Activated naive CD8-positive, alpha-beta T cell treated with anti-CD3 and anti-CD28 coated beads, Interleukin-2, amount 10 ng/mL, durations not matched to agents 7 days and 5 days (primary cell): ENCODE measurements around the gene OGT. TPM values are rescaled to one million over a fixed set of nuclear protein-coding genes. Genes with fewer than 3 reads are reported as not detected.
"Not testable (repeated sequence)": the region's sequence is repeated elsewhere in the genome, so short reads cannot be mapped to it uniquely, and the experiment has no call there.

ENCODE experiments used
- ATAC-seq: fragments of 150-1000 bp; cut with Tn5 transposase; one replicate; pipeline ENCODE4 v1.10.0; 2021; ENCODE audit warnings: low read depth, moderate library complexity
- POLR2A ChIA-PET: fragments of 350-600 bp; sonication (Branson Sonifier 250); formaldehyde crosslinking; loops from one replicate; lab custom pipeline; 2021; ENCODE audit warnings: antibody characterized with exemption; lab: Charles Lee
- DNase-seq: peaks from one replicate; pipeline ENCODE4 v3.0.0; 2021
- H3K27ac Mint-ChIP-seq: one replicate; pipeline ENCODE4 v1.8.0; 2022; ENCODE audit warnings: mild to moderate bottlenecking, mixed read lengths
- H3K27me3 Mint-ChIP-seq: one replicate; pipeline ENCODE4 v1.8.0; 2022; ENCODE audit warnings: mild to moderate bottlenecking, moderate library complexity, mixed read lengths
- H3K36me3 Mint-ChIP-seq: one replicate; pipeline ENCODE4 v1.8.0; 2021; ENCODE audit warnings: mild to moderate bottlenecking, mixed read lengths
- H3K4me1 Mint-ChIP-seq: one replicate; pipeline ENCODE4 v1.8.0; 2021; ENCODE audit warnings: mixed read lengths
- H3K4me3 Mint-ChIP-seq: one replicate; pipeline ENCODE4 v1.8.0; 2022; ENCODE audit warnings: mild to moderate bottlenecking, moderate library complexity, mixed read lengths
- H3K9me3 Mint-ChIP-seq: one replicate; pipeline ENCODE4 v1.8.0; 2021; ENCODE audit warnings: mixed read lengths
- total RNA-seq, 2 experiments: library from RNA; stranded (reverse); gene quantifications; one replicate each; pipeline ENCODE4 v1.2.3, GENCODE V29; 2021

Gene OGT
- total RNA-seq = 100 to 1,000 TPM; 487 to 498 TPM

- ATAC-seq = peak; percentile 79
These were observed at the start of gene OGT for GRCh38 chrX:71532753-71533425. Gene OGT (plus strand): TSS chrX:71533104. CDS start chrX:71533300, 196 bp downstream.

GRCh38 chrX:71487814-71488213 is 45.1 kb upstream of the OGT start:
- DNase-seq (no peak), ATAC-seq (no peak)
- POLR2A ChIA-PET = no interaction called here
- no peak overlapping the region for H3K27ac Mint-ChIP-seq
- H3K4me1 Mint-ChIP-seq = peaks cover 6% of the 10 kb centered on the region
- no peaks in the 10 kb centered on the region for H3K9me3 Mint-ChIP-seq
- H3K27me3 Mint-ChIP-seq = no peaks in the 10 kb centered on the region
- no peak overlapping the region for H3K4me3 Mint-ChIP-seq
- H3K36me3 Mint-ChIP-seq = peaks cover 10% of the 10 kb centered on the region

More at GRCh38 chrX:71532753-71533425, at the start of gene OGT:
- Mint-ChIP-seq H3K9me3 (no peaks in the 10 kb centered on the region), H3K27me3 (no peaks in the 10 kb centered on the region), H3K4me1 (peaks cover 18% of the 10 kb centered on the region), H3K4me3 (peak within 1 kb of the TSS; percentile 89), H3K36me3 (peaks cover 20% of the 10 kb centered on the region), H3K27ac (peak within 1 kb of the TSS; percentile 93)
- peak; percentile 83 for DNase-seq
- POLR2A ChIA-PET = interaction anchor here (0.7 to 5.2 kb wide), 16 partner anchors 11 to 335 kb away, joined by 3 to 45 read pairs (median 6); partner anchors contain the start of genes CXCR3, NONO, TAF1 and ZMYM3

GRCh38 chrX:71489540-71489939 is 43.4 kb upstream of the OGT start:
- Mint-ChIP-seq H3K9me3 (no peaks in the 10 kb centered on the region), H3K27ac (no peak overlapping the region), H3K27me3 (no peaks in the 10 kb centered on the region), H3K4me3 (no peak overlapping the region), H3K4me1 (peaks cover 6% of the 10 kb centered on the region), H3K36me3 (peaks cover 10% of the 10 kb centered on the region)
- POLR2A ChIA-PET = interaction anchor here (0.6 to 1.2 kb wide), 2 partner anchors 43 to 44 kb away, joined by 3 read pairs; partner anchors contain the start of gene OGT
- DNase-seq (no peak), ATAC-seq (no peak)

GRCh38 chrX:71492231-71493065 is 40.5 kb upstream of the OGT start:
- no peaks in the 10 kb centered on the region for H3K27me3 Mint-ChIP-seq
- peak; percentile 85 for ATAC-seq
- H3K9me3 Mint-ChIP-seq = no peaks in the 10 kb centered on the region
- peaks cover 8% of the 10 kb centered on the region for H3K4me1 Mint-ChIP-seq
- POLR2A ChIA-PET = interaction anchor here (0.8 to 3.4 kb wide), 2 partner anchors 21 to 40 kb away, joined by 3 to 44 read pairs; partner anchors contain the start of gene OGT
- peaks cover 4% of the 10 kb centered on the region for H3K36me3 Mint-ChIP-seq
- peak overlapping the region; percentile 84 for H3K4me3 Mint-ChIP-seq
- DNase-seq = peak; percentile 62
- H3K27ac Mint-ChIP-seq = peak overlapping the region; percentile 79

GRCh38 chrX:71493111-71493613 is 39.7 kb upstream of the OGT start:
- Mint-ChIP-seq H3K36me3 (no peaks in the 10 kb centered on the region), H3K4me1 (peaks cover 8% of the 10 kb centered on the region), H3K9me3 (no peaks in the 10 kb centered on the region), H3K4me3 (peak overlapping the region; percentile 84), H3K27me3 (no peaks in the 10 kb centered on the region), H3K27ac (peak overlapping the region; percentile 79)
- no peak for ATAC-seq
- no peak for DNase-seq
- POLR2A ChIA-PET = interaction anchor here (3.4 kb wide), 1 partner anchor 40 kb away, joined by 44 read pairs; the partner anchor contains the start of gene OGT

- POLR2A ChIA-PET, H3K27me3 Mint-ChIP-seq, H3K9me3 Mint-ChIP-seq, H3K4me1 Mint-ChIP-seq, DNase-seq, H3K4me3 Mint-ChIP-seq, H3K27ac Mint-ChIP-seq, ATAC-seq, H3K36me3 Mint-ChIP-seq: not testable (repeated sequence)
These were observed 36.9 kb upstream of the OGT start for GRCh38 chrX:71495979-71496378.

GRCh38 chrX:71496476-71496875 is 36.4 kb upstream of the OGT start:
- no peak overlapping the region for H3K4me3 Mint-ChIP-seq
- H3K9me3 Mint-ChIP-seq = no peaks in the 10 kb centered on the region
- H3K27ac Mint-ChIP-seq = no peak overlapping the region
- no peak for ATAC-seq
- H3K27me3 Mint-ChIP-seq = no peaks in the 10 kb centered on the region
- POLR2A ChIA-PET = no interaction called here
- no peak for DNase-seq
- H3K36me3 Mint-ChIP-seq = no peaks in the 10 kb centered on the region
- H3K4me1 Mint-ChIP-seq = peaks cover 5% of the 10 kb centered on the region

- POLR2A ChIA-PET = not testable (repeated sequence)
These were observed 30.8 kb upstream of the OGT start for GRCh38 chrX:71502080-71502479.

GRCh38 chrX:71504346-71504745 is 28.6 kb upstream of the OGT start:
- Mint-ChIP-seq H3K36me3 (no peaks in the 10 kb centered on the region), H3K27me3 (no peaks in the 10 kb centered on the region), H3K9me3 (no peaks in the 10 kb centered on the region), H3K4me3 (no peak overlapping the region), H3K27ac (no peak overlapping the region), H3K4me1 (peaks cover 3% of the 10 kb centered on the region)
- ATAC-seq = no peak
- no peak for DNase-seq
- POLR2A ChIA-PET = no interaction called here

More at GRCh38 chrX:71502080-71502479, 30.8 kb upstream of the OGT start:
- not testable (repeated sequence) for H3K27ac Mint-ChIP-seq, H3K36me3 Mint-ChIP-seq, H3K9me3 Mint-ChIP-seq, ATAC-seq, H3K4me1 Mint-ChIP-seq, H3K4me3 Mint-ChIP-seq, DNase-seq, H3K27me3 Mint-ChIP-seq

- Mint-ChIP-seq H3K27me3 (no peaks in the 10 kb centered on the region), H3K36me3 (peaks cover 2% of the 10 kb centered on the region), H3K27ac (no peak overlapping the region), H3K4me1 (peaks cover 5% of the 10 kb centered on the region), H3K4me3 (no peak overlapping the region), H3K9me3 (no peaks in the 10 kb centered on the region)
- DNase-seq = no peak
- no peak for ATAC-seq
- POLR2A ChIA-PET = interaction anchor here (1.0 kb wide), 1 partner anchor 25 kb away, joined by 3 read pairs; no protein-coding TSS in a partner anchor
These were observed 23.6 kb upstream of the OGT start for GRCh38 chrX:71509289-71509688.

- ATAC-seq (no peak), DNase-seq (no peak)
- Mint-ChIP-seq H3K36me3 (peaks cover 2% of the 10 kb centered on the region), H3K27me3 (no peaks in the 10 kb centered on the region), H3K4me3 (no peak overlapping the region), H3K4me1 (peaks cover 12% of the 10 kb centered on the region), H3K9me3 (no peaks in the 10 kb centered on the region), H3K27ac (no peak overlapping the region)
- POLR2A ChIA-PET = interaction anchor here (1.0 kb wide), 1 partner anchor 24 kb away, joined by 3 read pairs; no protein-coding TSS in a partner anchor
These were observed 22.7 kb upstream of the OGT start for GRCh38 chrX:71510161-71510560.

GRCh38 chrX:71513731-71514130 is 19.2 kb upstream of the OGT start:
- not testable (repeated sequence) for H3K27ac Mint-ChIP-seq, ATAC-seq, H3K9me3 Mint-ChIP-seq, H3K36me3 Mint-ChIP-seq, DNase-seq, H3K27me3 Mint-ChIP-seq, H3K4me3 Mint-ChIP-seq
- peaks cover 14% of the 10 kb centered on the region for H3K4me1 Mint-ChIP-seq
- POLR2A ChIA-PET = interaction anchor here (6.3 kb wide), 1 partner anchor 19 kb away, joined by 38 read pairs; the partner anchor contains the start of gene OGT
